ENCODE measurements around the gene ARPC5L. TPM values are rescaled to one million over a fixed set of nuclear protein-coding genes. Genes with fewer than 3 reads are reported as not detected.

ARPC5L gene
- total RNA-seq, 1 experiment from 2014 or later = 50.0 TPM

DNA sequence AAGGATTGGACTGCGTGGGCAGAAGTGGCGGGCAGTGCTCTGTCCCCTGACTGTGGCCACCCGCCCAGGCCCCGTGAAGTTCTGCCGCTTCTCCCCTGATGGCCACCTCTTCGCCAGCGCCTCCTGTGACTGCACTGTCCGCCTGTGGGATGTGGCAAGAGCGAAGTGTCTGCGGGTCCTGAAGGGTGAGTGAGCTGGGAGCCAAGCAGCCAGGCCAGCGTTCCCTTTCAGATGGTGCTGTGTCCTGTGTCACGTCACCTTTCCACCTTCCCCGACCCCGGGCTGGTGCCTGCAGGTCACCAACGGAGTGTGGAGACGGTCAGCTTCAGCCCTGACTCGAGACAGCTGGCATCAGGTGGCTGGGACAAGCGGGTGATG is 6.4 kb upstream of the ARPC5L start:
- Histone ChIP-seq H3K36me3 (ENCODE audit: control insufficient read depth in 1 of 2, insufficient read depth in 2 of 2, low read length in 2 of 2) (peaks cover 30 to 36% of the 10 kb centered on the region in 2 experiments), H2AFZ (ENCODE audit: low read depth, low read length, poor library complexity, severe bottlenecking) (no peak overlapping the region), H3K9ac (ENCODE audit: low read length) (no peak overlapping the region), H3K9me3 (ENCODE audit: control insufficient read depth in 1 of 2, insufficient read depth in 1 of 2, low read depth in 1 of 2, low read length in 2 of 2) (no peaks in the 10 kb centered on the region), H3K27ac (ENCODE audit: low read depth, low read length) (peak overlapping the region; percentile 18; the same call in 1 of the 2 replicates), H3K79me2 (ENCODE audit: insufficient read depth, low read length) (peaks cover 27% of the 10 kb centered on the region), H3K27me3 (ENCODE audit: insufficient read depth, low read length) (no peaks in the 10 kb centered on the region), H3K4me1 (ENCODE audit: control insufficient read depth in 1 of 2, insufficient read depth in 2 of 2, low read length in 2 of 2) (peaks cover 12 to 56% of the 10 kb centered on the region in 2 experiments; a peak in 3 of 4 replicates), H3K9me2 (ENCODE audit: insufficient read depth) (no peaks in the 10 kb centered on the region), H3K4me2 (ENCODE audit: low read length) (no peak overlapping the region), H3K4me3 (replicated peaks in 1 of 2; ENCODE audit: low read depth in 1 of 2, low read length in 2 of 2) (no peak overlapping the region), H4K20me1 (ENCODE audit: insufficient read depth) (peaks cover 46% of the 10 kb centered on the region)
- intact Hi-C loops (cut with micrococcal nuclease) = loop anchor here (5.0 to 10.0 kb wide), 2 partner anchors 287 to 441 kb away; partner anchors contain the start of genes PSMB7 and SCAI
- ChIA-PET CTCF (interaction anchor here (0.5 to 11.7 kb wide), 12 partner anchors 11 to 521 kb away, joined by 3 to 601 read pairs (median 4); partner anchors contain the start of genes NR6A1 and OLFML2A), POLR2A (interaction anchor here (1.0 to 4.4 kb wide), 5 partner anchors 18 to 84 kb away, joined by 3 to 21 read pairs (median 8); partner anchors contain the start of genes NR6A1 and OLFML2A), RAD21 (ENCODE audit: low non-redundant PET in 1 of 2, low total read pairs in 2 of 2, uncharacterized antibody in 2 of 2, unreplicated experiment in 2 of 2) (interaction anchor here in 1 of 2 experiments (0.7 to 2.3 kb wide), 2 partner anchors 79 to 84 kb away, joined by 3 to 6 read pairs; partner anchors contain the start of gene NR6A1)
- DNase-seq (ENCODE audit: low read depth, low spot score) = no peak
- no peak for ATAC-seq
- TF ChIP-seq EZH2 (IDR thresholded peaks at IDR 0.05) (no peak), SRF (IDR thresholded peaks at IDR 0.05; ENCODE audit: low read depth) (no peak), ELF1 (IDR thresholded peaks at IDR 0.05; ENCODE audit: borderline replicate concordance, low read depth) (no peak), SIN3A (IDR thresholded peaks at IDR 0.05; ENCODE audit: low read depth) (no peak), SP1 (IDR thresholded peaks at IDR 0.05; ENCODE audit: low read depth) (no peak), TCF7L2 (IDR thresholded peaks at IDR 0.05; ENCODE audit: borderline replicate concordance, extremely low read depth, insufficient read depth, insufficient read length) (no peak), POLR2AphosphoS5 (IDR thresholded peaks at IDR 0.05; ENCODE audit: low read depth, low read length) (no peak), EZH2phosphoT487 (IDR thresholded peaks at IDR 0.05; ENCODE audit: borderline replicate concordance) (no peak), ZFX (IDR thresholded peaks at IDR 0.05) (no peak)
- TF ChIP-seq, protein P1, sequence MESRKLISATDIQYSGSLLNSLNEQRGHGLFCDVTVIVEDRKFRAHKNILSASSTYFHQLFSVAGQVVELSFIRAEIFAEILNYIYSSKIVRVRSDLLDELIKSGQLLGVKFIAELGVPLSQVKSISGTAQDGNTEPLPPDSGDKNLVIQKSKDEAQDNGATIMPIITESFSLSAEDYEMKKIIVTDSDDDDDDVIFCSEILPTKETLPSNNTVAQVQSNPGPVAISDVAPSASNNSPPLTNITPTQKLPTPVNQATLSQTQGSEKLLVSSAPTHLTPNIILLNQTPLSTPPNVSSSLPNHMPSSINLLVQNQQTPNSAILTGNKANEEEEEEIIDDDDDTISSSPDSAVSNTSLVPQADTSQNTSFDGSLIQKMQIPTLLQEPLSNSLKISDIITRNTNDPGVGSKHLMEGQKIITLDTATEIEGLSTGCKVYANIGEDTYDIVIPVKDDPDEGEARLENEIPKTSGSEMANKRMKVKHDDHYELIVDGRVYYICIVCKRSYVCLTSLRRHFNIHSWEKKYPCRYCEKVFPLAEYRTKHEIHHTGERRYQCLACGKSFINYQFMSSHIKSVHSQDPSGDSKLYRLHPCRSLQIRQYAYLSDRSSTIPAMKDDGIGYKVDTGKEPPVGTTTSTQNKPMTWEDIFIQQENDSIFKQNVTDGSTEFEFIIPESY (IDR thresholded peaks at IDR 0.05; ENCODE audit: extremely low read depth, insufficient replicate concordance, low read length) = no peak
- TF ChIP-seq, protein P2, sequence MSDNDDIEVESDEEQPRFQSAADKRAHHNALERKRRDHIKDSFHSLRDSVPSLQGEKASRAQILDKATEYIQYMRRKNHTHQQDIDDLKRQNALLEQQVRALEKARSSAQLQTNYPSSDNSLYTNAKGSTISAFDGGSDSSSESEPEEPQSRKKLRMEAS (IDR thresholded peaks at IDR 0.05) = no peak
- no TSS peak for BruUV-seq (replicated peaks)

Measured in HCT116 (cell line).